Measurements from ENCODE around the gene ZNF350.

DNA sequence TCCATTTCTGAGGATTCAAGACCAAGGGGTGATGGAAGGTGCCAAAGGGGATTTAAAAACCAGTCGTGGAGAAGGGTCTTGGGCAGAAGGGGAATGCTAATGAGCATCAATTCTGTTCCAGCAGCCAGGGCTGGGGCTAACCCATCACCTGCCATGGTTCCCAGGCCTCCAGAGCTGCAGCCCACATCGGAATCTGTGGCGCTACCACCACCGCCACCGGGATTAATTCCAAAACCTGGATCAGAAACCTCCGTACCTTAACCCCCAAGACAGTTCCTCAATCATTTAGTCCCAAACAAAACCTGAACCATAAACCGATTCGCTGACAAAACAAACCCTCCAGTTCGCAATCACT is 20.8 kb upstream of the ZNF350 start:
- TF ChIP-seq, protein P1, sequence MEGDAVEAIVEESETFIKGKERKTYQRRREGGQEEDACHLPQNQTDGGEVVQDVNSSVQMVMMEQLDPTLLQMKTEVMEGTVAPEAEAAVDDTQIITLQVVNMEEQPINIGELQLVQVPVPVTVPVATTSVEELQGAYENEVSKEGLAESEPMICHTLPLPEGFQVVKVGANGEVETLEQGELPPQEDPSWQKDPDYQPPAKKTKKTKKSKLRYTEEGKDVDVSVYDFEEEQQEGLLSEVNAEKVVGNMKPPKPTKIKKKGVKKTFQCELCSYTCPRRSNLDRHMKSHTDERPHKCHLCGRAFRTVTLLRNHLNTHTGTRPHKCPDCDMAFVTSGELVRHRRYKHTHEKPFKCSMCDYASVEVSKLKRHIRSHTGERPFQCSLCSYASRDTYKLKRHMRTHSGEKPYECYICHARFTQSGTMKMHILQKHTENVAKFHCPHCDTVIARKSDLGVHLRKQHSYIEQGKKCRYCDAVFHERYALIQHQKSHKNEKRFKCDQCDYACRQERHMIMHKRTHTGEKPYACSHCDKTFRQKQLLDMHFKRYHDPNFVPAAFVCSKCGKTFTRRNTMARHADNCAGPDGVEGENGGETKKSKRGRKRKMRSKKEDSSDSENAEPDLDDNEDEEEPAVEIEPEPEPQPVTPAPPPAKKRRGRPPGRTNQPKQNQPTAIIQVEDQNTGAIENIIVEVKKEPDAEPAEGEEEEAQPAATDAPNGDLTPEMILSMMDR (IDR thresholded peaks at IDR 0.05) = no peak
- TF ChIP-seq POLR2A (IDR thresholded peaks at IDR 0.05) = no peak
